Adrenal gland (tissue), 5 donors: ENCODE data around the gene DHRS4L2.

ENCODE experiments used
- POLR2A ChIP-seq, 2 donors: fragments of 450-650 bp; IDR thresholded peaks; one replicate each; pipeline ENCODE4 v1.6.1; 2017; ENCODE audit warnings: antibody characterized with exemption in 2 of 2, mild to moderate bottlenecking in 2 of 2, moderate library complexity in 1 of 2
- TF ChIP-seq, protein P1 (sequence below), 6 experiments: fragments of 450-650 bp in 4 of 6; fragments of 200-600 bp in 2 of 6; sonication (generic) in 1 of 6; IDR thresholded peaks; 1 replicate in 5 of 6; 2 replicates in 1 of 6; pipeline versions ENCODE4 v1.5.1 to v1.8.0; 2016 to 2021; ENCODE audit warnings: antibody characterized with exemption in 6 of 6, mild to moderate bottlenecking in 2 of 6, moderate library complexity in 1 of 6
- donor health status: DM: no; HTN: no; CAD: no.

DNA sequence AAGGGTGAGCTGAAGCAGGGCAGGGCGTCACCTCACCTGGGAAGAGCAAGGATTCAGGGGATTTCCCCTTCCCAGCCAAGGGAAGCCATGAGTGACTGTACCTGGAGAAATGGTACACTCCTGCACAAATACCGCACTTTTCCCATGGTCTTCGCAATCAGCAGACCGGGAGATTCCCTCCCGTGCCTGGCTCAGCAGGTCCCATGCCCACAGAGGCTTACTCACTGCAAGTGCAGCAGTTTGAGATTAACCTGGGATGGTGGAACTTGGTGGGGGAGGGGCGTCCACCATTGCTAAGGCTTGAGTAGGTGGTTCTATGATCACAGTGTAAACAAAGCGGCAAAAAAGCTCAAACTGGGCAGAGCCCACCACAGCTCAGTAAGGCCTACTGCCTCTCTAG is 46.1 kb upstream of the DHRS4L2 start:
- TF ChIP-seq, protein P1, sequence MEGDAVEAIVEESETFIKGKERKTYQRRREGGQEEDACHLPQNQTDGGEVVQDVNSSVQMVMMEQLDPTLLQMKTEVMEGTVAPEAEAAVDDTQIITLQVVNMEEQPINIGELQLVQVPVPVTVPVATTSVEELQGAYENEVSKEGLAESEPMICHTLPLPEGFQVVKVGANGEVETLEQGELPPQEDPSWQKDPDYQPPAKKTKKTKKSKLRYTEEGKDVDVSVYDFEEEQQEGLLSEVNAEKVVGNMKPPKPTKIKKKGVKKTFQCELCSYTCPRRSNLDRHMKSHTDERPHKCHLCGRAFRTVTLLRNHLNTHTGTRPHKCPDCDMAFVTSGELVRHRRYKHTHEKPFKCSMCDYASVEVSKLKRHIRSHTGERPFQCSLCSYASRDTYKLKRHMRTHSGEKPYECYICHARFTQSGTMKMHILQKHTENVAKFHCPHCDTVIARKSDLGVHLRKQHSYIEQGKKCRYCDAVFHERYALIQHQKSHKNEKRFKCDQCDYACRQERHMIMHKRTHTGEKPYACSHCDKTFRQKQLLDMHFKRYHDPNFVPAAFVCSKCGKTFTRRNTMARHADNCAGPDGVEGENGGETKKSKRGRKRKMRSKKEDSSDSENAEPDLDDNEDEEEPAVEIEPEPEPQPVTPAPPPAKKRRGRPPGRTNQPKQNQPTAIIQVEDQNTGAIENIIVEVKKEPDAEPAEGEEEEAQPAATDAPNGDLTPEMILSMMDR (IDR thresholded peaks at IDR 0.05): no peak
- TF ChIP-seq POLR2A (IDR thresholded peaks at IDR 0.05): no peak
